LNCAP (cell line): ENCODE results near the gene B4GALNT3.

ENCODE experiments used
- TF ChIP-seq, protein P1 (sequence below): fragments of 450-650 bp; IDR thresholded peaks from 2 replicates; pipeline ENCODE4 v1.5.1; 2017; ENCODE audit warnings: mild to moderate bottlenecking

B4GALNT3 gene

DNA sequence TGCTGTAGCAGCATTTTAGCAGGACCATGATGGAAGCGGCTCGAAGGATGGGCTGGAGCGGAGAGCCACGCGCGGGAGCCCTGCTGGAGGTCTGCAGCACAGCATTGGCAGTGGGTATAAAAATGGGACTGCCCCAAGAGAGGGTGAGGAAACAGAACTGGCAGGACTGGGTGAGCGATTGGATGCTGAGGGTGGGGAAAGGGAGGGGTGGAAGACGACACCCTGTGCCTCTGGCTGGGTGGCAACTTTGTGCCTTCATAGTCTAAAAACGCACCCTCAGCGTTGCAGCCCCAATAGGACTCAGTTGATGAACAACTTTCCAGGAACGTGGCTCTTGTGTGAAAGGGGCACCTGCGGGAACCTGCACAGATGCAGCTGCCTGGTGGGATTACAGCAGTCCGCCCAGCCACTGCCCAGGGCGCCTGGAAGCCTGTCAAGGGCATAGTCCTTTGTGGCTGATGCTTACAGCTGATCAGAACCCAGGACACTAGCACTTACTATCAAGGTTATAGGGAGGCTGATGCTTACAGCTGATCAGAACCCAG lies 130.5 kb downstream of the B4GALNT3 start:
- TF ChIP-seq, protein P1, sequence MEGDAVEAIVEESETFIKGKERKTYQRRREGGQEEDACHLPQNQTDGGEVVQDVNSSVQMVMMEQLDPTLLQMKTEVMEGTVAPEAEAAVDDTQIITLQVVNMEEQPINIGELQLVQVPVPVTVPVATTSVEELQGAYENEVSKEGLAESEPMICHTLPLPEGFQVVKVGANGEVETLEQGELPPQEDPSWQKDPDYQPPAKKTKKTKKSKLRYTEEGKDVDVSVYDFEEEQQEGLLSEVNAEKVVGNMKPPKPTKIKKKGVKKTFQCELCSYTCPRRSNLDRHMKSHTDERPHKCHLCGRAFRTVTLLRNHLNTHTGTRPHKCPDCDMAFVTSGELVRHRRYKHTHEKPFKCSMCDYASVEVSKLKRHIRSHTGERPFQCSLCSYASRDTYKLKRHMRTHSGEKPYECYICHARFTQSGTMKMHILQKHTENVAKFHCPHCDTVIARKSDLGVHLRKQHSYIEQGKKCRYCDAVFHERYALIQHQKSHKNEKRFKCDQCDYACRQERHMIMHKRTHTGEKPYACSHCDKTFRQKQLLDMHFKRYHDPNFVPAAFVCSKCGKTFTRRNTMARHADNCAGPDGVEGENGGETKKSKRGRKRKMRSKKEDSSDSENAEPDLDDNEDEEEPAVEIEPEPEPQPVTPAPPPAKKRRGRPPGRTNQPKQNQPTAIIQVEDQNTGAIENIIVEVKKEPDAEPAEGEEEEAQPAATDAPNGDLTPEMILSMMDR = no peak

DNA sequence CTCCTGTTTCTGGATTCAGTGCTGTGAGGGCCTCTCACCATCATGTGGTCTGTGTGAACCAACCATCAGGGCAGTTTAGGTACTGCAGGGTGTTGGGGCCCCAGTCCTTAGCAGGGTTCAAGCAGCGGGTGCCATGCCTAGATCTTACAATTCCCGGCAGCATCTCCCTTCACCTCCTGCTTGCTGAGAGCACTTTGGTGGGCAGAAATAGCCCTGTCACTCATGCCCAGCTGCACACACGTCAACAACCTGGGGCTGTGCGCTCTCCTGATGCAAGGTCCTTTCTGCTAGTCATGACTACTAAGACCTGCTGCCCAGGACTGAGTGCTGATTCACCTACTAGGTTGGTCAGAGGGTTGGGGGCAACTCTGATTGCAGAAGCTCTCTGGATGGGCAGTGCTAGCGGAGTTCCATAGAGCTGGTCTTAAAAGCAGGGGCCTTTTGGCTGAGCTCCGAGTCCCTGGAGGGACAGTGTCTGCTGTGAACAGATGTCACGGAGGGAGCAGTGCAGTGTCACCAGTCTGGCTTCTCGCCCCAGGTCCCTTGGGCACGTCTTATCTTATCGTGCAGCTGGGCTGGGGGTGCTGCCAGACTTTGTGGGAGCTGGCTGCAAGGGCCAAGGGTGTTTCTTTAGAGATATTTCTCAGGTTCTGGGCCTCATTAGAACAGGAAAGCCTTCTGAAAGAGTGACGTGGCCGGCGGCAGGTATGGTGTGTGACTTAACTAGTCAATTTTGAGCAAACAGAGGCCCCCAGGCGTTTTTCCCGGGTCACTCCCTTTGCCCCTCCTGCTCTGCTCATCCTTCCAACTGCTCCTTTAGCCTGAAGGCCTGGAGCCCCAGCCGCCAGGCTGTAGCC lies 131.7 kb downstream of the B4GALNT3 start:
- TF ChIP-seq, protein P1 = no peak

DNA sequence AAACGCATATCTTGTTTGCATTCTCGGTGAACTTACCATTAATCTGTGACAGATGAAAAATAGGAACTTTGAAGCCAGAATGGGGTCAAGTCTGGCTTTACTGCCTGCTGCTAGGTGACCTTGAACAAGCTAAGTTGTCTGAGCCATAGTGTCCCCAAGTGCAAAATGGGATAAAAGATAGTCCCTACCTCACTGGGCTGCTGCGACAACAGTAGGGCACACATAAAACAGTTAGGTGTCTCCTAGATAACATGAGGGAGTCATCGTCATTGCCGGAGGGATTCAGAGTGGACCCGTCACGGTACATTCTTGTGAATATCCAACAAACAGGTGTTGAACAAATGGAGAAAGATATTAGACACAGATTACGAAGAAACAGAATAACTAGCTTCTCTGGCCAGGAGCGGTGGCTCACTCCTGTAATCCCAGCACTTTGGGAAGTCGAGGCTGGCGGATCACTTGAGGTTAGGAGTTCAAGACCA lies 132.3 kb downstream of the B4GALNT3 start:
- TF ChIP-seq, protein P1 = no peak

DNA sequence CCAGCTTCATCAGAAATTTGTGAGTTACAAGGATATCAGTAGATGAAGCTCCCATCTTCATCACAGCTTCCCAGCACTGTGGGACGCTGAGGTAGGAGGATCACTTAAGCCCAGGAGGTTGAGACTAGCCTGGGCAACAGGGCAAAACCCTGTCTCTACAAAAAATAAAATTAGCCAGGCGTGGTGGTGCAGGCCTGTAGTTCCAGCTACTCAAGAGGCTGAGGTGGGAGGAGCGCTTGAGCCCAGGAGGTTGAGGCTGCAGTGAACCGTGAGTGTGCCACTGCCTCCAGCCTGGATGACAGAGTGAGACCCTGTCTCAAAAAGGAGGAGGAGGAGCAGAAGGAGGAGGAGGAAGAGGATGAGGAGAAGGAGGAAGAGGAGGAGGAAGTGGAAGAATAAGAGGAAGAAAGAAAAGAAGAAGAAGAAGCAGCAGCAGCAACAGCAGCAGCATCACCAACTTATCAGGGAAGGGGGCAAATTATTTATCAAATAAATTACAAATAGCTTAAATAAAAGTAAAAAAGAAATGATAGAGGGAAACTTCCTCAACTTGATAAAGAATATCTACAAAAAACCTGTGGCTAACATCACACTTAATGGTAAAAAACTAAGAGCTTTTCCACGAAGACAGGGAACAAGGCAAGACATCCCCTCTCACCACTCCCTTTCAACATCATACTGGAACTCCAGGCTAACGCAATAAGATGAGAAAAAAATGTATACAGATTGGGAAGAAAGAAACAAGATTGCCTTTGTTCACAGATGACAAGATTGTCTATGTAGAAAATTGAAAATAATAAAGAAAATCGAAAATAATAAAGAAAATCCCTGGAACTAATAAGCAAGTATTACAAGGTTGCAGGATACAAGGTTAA lies 133.9 kb downstream of the B4GALNT3 start:
- TF ChIP-seq, protein P1 = no peak

DNA sequence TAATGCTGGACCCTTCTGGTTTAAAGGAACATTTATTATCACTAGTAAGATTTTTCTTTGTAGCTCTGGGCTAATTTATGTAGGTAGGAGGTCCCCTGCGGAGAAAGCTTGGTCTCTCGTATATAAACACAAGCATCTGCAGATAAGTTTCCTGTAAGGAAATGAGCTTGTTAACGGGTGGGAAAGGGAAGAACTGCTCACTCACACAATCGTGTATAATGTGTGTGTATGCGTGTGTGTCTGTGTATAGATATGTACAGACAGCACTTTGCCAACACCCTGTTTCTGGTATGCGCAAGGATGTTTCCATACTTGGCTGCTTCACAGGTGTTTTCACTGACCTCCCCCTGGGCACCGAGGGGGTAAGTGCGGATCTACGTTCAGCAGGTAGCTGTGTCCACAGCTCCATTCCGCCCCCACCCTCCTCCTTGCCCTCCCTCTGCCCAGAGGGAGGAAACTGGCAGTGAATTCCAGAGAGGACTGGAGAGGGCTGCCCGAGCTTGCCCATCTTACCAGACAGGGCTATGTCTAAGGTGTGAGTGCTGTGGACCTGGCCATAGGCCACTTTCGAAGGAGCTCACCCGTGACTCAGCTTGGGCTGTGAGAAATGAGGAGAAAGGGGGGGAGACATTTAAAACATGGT lies 138.3 kb downstream of the B4GALNT3 start:
- TF ChIP-seq, protein P1 = no peak

DNA sequence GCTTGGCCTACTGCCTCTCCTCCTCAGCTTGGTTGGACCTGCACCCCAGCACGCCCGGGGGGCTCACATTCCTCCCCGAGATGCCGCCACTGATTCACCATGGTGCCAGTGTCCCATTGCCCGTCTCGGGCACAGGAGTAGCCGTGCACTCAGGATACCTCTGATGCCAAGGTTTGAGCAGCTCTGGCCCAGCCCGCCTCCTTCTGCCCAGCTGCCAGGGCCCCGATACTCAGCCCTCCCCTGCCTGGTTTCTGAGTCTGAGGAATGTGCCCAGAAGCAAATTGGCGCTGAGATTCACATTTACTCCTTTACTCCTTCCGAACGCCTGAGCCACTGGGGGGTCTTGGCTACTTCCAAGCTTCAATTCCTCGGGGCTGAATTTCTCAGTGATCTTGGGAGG lies 140.0 kb downstream of the B4GALNT3 start:
- TF ChIP-seq, protein P1 = no peak
